Mesothelial cell of epicardium (in vitro differentiated cells): Measurements from ENCODE around the gene GRID1. TPM values are rescaled to one million over a fixed set of nuclear protein-coding genes. Genes with fewer than 3 reads are reported as not detected.

Source experiments
- DNase-seq, 2 experiments: peaks; one replicate each; pipeline ENCODE4 v3.0.0; 2021; ENCODE audit warnings: low spot score in 2 of 2; ENCODE audit not compliant: unreplicated experiment in 2 of 2
- H3K27ac Mint-ChIP-seq: 2 replicates; pipeline ENCODE4 v1.8.0; 2021; ENCODE audit warnings: mixed read lengths
- H3K27me3 Mint-ChIP-seq: 2 replicates; pipeline ENCODE4 v1.8.0; 2021; ENCODE audit warnings: low read depth, mixed read lengths
- H3K36me3 Mint-ChIP-seq: 2 replicates; pipeline ENCODE4 v1.8.0; 2021; ENCODE audit warnings: mixed read lengths
- H3K4me1 Mint-ChIP-seq: 2 replicates; pipeline ENCODE4 v1.8.0; 2021; ENCODE audit warnings: mixed read lengths
- H3K4me3 Mint-ChIP-seq: 2 replicates; pipeline ENCODE4 v1.8.0; 2021; ENCODE audit warnings: mild to moderate bottlenecking, moderate library complexity, mixed read lengths
- H3K9me3 Mint-ChIP-seq: 2 replicates; pipeline ENCODE4 v1.8.0; 2021; ENCODE audit warnings: mixed read lengths
- CTCF ChIP-seq: fragments of 200-600 bp; sonication (generic); IDR thresholded peaks from one replicate; pipeline ENCODE4 v1.5.0; 2021; ENCODE audit warnings: antibody characterized with exemption; ENCODE audit not compliant: unreplicated experiment
- total RNA-seq: library from RNA; stranded (reverse); gene quantifications from 3 replicates; pipeline ENCODE4 v1.2.1, GENCODE V29; 2021

GRID1 gene
- total RNA-seq, 1 donor from 2014 or later, result 0.22 TPM

DNA sequence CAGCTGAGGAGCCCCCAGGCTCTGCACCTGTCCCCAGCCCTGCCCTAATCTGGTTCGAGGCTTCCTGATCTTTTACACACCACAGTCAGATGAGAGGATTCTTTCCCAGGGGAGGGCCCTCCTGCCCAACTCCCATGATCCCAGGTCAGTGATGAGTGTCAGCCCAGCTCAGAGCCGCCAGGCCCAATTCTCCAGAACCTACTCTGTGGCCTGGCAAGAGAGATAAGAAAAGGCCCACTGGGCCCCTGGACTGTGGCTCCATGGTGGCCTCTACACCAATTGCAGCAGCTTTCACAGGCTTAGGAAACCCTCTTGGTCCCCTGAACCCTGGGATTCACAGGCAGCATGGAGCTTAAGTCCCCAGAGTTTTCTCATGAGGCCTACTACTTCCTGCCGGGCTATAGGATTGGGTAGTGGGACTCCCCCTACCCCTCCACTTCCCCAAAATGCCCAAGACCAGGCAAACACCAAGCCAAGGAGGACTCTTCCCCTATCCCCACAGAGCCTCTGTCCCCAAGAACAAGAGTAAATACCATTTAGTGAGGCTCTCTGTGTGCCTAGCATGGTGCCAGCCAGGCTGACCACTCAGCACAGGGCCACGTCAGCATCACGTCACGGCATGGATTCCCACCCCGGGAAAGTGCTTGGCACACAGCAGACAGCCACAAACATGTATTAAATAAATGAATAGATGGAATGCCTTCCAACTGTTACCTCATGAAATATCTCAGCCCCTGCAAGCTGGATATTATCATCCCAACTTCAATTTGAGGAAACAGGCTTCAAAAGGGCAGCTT is 100.0 kb downstream of the GRID1 start:
- H3K4me1 Mint-ChIP-seq, result no peaks in the 10 kb centered on the region
- no peak overlapping the region for H3K27ac Mint-ChIP-seq
- no peak overlapping the region for H3K4me3 Mint-ChIP-seq
- no peak for TF ChIP-seq CTCF
- peaks cover 6% of the 10 kb centered on the region for H3K9me3 Mint-ChIP-seq
- peak in 1 of 2 experiments; percentile 35 for DNase-seq
- H3K27me3 Mint-ChIP-seq, result peaks cover 67% of the 10 kb centered on the region
- no peaks in the 10 kb centered on the region for H3K36me3 Mint-ChIP-seq

GRCh38 chr10:86265895-86266259 is 100.7 kb downstream of the GRID1 start:
- Mint-ChIP-seq H3K27ac (no peak overlapping the region), H3K27me3 (peaks cover 75% of the 10 kb centered on the region), H3K4me3 (no peak overlapping the region), H3K4me1 (no peaks in the 10 kb centered on the region), H3K36me3 (no peaks in the 10 kb centered on the region), H3K9me3 (no peaks in the 10 kb centered on the region)
- no peak for TF ChIP-seq CTCF
- DNase-seq, result peak in 1 of 2 experiments; percentile 16

DNA sequence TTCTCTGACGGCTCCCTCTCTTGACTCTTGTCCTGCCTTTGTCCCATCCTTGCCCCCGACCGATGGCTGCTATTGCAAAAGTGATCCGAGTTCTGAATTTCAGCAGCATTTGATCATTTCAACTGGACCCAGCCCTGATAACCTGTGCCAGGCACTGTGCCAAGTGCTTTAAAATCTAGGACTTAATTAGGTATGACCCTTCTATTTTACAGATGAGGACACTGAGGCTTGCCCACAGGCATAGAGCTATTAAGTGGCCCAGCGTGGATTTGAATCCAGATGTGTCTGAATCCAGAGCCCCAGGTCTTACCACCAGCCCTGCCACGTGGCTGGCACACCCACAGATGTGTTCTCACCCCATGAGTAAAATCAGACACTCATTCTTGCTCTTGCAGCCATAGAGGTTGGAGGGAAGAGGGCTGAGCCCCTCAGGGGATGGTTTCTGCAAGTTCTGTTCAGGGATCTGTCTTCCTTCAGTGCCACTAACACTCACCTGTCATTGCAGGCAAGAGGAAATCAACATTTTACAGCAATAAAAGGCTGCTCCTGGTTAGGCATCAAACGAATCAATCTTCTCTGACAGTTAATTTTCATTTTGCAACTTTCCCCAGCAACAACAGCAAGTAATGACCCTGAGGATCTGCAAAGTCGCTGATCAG is 101.2 kb downstream of the GRID1 start:
- no peak for TF ChIP-seq CTCF
- H3K27ac Mint-ChIP-seq, result no peak overlapping the region
- no peaks in the 10 kb centered on the region for H3K9me3 Mint-ChIP-seq
- peaks cover 80% of the 10 kb centered on the region for H3K27me3 Mint-ChIP-seq
- DNase-seq, result peak in 1 of 2 experiments; percentile 16
- H3K36me3 Mint-ChIP-seq, result no peaks in the 10 kb centered on the region
- no peaks in the 10 kb centered on the region for H3K4me1 Mint-ChIP-seq
- H3K4me3 Mint-ChIP-seq, result no peak overlapping the region

DNA sequence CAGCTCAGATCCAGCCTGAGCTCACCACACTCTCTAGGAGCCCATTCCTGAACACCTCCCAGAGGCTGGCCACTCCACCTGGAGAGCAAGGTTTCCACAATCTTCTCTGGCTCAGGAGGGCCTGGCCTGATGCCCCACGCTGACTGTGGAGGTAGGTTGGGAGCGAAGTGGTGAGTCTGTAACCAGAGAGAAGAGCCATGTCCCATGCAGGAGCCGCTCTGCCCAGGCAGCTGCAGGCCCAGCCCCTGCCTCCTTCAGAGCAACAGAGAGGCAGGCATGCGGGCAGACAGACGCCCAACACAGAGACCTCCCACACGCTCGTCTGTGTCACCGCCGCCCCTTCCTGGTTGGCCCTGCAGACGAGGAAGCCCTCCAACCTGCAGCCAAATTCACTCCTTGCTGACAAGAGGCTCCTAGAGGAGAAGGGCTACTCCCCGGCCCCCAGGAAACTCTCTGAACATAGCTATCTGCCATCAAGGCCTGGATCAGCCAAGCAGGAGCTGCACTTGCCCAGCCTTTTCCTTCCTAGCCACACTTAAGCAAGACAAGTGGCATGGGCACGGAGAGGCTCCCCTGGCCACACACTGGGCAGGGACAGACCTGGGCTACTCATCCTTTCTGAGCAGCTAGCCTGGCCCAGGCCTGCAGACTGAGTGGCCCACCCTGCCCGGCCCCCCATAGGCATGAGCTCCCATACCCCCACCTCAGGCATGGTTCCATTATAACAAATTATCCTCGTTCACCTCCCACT is 101.9 kb downstream of the GRID1 start:
- no peaks in the 10 kb centered on the region for H3K36me3 Mint-ChIP-seq
- TF ChIP-seq CTCF, result no peak
- peaks cover 80% of the 10 kb centered on the region for H3K27me3 Mint-ChIP-seq
- peak in 1 of 2 experiments; percentile 32 for DNase-seq
- no peaks in the 10 kb centered on the region for H3K9me3 Mint-ChIP-seq
- H3K27ac Mint-ChIP-seq, result no peak overlapping the region
- no peaks in the 10 kb centered on the region for H3K4me1 Mint-ChIP-seq
- H3K4me3 Mint-ChIP-seq, result no peak overlapping the region

DNA sequence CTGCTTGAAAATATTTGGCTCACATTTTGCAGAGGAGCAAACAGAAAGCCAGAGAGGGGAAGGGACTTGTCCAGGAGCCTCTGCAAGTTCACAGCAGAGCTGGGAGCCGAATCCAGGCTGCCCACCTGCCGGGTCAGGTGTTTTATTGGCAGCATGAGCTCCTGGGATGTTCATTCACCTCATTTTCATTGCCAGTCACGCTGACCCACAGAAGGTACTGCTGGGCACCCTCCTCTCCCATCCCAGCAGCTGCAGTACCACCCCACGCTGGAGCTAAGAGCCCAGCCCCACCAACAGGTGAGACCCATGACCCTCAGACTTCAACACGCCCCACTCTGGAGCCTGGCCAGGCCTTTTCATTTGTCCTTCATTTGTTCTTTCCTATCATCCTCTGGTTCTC is 102.7 kb downstream of the GRID1 start:
- no peak overlapping the region for H3K4me3 Mint-ChIP-seq
- no peaks in the 10 kb centered on the region for H3K9me3 Mint-ChIP-seq
- peak in 1 of 2 experiments; percentile 21 for DNase-seq
- TF ChIP-seq CTCF, result no peak
- H3K36me3 Mint-ChIP-seq, result no peaks in the 10 kb centered on the region
- H3K4me1 Mint-ChIP-seq, result no peaks in the 10 kb centered on the region
- H3K27me3 Mint-ChIP-seq, result peaks cover 76% of the 10 kb centered on the region
- H3K27ac Mint-ChIP-seq, result no peak overlapping the region
